ENCODE data around the gene SCO1.
A peak's percentile ranks its signal among the peaks of the same experiment; 100 is the strongest.

The SCO1 gene

DNA sequence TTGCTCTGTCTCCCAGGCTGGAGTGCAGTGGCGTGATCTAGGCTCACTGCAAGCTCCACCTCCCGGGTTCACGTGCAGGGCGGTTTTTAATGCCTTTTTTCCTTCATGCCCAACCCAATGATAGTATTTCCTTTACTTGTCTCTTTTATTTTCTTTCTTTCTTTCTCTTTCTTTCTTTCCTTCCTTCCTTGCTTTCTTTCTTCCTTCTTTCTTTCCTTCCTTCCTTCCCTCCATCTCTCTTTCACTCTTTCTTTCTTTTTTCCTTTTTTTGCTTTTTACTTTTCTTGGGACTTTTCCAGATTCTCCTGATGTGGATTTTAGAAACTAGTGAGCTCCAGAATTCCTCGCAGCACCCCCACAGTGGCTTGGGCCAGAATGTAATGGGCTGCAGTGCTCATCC lies 43.3 kb downstream of the SCO1 start:
- no peak for DNase-seq (ENCODE audit: low read depth)
- TF ChIP-seq, protein P1, sequence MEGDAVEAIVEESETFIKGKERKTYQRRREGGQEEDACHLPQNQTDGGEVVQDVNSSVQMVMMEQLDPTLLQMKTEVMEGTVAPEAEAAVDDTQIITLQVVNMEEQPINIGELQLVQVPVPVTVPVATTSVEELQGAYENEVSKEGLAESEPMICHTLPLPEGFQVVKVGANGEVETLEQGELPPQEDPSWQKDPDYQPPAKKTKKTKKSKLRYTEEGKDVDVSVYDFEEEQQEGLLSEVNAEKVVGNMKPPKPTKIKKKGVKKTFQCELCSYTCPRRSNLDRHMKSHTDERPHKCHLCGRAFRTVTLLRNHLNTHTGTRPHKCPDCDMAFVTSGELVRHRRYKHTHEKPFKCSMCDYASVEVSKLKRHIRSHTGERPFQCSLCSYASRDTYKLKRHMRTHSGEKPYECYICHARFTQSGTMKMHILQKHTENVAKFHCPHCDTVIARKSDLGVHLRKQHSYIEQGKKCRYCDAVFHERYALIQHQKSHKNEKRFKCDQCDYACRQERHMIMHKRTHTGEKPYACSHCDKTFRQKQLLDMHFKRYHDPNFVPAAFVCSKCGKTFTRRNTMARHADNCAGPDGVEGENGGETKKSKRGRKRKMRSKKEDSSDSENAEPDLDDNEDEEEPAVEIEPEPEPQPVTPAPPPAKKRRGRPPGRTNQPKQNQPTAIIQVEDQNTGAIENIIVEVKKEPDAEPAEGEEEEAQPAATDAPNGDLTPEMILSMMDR (conservative IDR thresholded peaks at IDR 0.05; ENCODE audit: low read length), result no peak
- H3K4me3 ChIP-seq (ENCODE audit: low read length), result no peak overlapping the region

DNA sequence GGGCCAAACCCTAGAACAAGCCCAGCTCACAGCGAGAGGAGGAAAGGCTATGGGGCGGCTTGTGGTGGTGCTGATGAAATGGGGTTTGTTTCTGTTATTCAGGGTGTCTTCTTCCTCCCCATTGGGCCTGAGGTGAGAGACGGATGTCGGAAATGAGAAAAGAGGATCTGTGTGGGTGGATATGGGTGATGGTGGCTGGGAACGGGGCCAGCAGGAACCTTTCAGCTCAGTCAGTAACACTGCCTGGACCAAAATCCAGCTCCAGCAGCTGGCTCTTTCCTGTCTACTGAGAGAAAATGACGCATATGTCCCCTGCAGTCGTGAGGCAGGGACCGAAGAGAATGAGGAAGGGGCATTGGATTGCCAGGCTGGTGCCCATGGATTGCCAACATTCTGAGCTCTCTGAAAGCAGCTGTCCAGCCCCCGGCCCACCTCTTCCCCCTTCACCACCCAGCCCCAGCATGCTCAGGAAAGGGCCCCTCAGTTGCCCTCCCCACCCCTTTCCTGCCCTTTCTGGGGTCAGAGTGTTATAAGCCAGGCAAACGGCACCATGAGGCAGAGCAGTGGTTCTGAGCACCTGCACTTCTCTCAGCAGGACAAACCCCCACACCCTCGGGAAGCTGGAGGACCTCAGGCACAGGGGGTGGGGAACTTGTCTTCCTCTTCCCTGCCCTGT lies 44.2 kb downstream of the SCO1 start:
- DNase-seq (ENCODE audit: low read depth), result no peak
- TF ChIP-seq, protein P1 (conservative IDR thresholded peaks at IDR 0.05; ENCODE audit: low read length), result no peak
- H3K4me3 ChIP-seq (ENCODE audit: low read length), result no peak overlapping the region

DNA sequence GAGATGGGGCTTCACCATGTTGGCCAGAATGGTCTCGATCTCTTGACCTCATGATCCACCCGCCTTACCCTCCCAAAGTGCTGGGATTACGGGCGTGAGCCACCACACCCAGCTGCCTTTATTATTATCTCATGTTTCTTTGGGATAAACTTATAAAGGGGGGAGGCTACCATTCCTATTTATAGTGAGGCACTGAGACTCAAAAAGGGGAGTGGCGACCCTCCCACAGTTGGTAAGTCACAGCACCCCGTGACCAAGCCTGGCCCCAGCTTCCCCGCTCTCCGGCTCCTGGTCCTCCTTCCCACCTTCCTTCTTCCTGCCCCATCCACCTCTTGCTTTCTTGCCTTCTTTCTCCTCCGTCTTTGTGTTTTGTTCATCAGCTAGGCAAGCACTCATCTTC lies 45.4 kb downstream of the SCO1 start:
- H3K4me3 ChIP-seq (ENCODE audit: low read length), result no peak overlapping the region
- no peak for DNase-seq (ENCODE audit: low read depth)
- TF ChIP-seq, protein P1 (conservative IDR thresholded peaks at IDR 0.05; ENCODE audit: low read length), result no peak

DNA sequence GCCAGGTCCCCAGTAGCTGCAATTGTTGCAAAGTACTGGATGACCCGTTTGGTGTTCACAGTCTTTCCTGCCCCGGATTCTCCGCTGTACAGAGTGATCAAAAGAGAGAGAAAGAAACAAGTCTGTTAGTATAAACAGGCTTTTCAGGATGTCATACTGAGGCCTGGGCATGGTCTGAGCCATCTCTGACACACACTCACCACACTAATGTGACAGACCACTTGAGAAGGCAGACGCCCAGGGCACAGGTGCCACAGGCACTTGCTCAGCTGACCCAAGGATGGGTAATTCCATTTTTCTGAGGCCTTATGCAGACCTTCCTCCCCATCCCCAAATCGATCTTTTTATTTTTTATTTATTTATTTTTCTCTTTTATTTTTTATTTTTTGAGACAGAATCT lies 47.7 kb downstream of the SCO1 start:
- TF ChIP-seq, protein P1 (conservative IDR thresholded peaks at IDR 0.05; ENCODE audit: low read length), result no peak
- DNase-seq (ENCODE audit: low read depth), result no peak
- no peak overlapping the region for H3K4me3 ChIP-seq (ENCODE audit: low read length)

DNA sequence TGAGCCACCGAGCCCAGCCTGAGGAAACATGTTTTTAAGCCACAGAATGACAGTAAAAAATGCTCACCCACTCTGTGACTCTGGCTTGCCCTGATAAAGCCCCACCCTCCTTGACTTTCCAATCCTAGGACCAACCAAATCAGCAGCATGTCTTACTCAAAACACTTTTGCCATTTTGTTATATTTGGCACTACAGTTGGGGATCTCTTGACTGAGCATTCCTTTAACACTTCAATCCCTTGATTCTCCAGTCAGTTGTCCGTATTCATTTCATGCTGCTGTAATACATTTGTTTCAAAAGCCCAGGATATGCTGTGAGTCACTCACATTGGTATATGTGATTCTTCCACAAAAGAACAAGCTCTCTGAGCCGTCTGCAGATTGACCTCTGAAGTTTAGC lies 48.4 kb downstream of the SCO1 start:
- no peak overlapping the region for H3K4me3 ChIP-seq (ENCODE audit: low read length)
- TF ChIP-seq, protein P1 (conservative IDR thresholded peaks at IDR 0.05; ENCODE audit: low read length), result no peak
- DNase-seq (ENCODE audit: low read depth), result peak; percentile 29

DNA sequence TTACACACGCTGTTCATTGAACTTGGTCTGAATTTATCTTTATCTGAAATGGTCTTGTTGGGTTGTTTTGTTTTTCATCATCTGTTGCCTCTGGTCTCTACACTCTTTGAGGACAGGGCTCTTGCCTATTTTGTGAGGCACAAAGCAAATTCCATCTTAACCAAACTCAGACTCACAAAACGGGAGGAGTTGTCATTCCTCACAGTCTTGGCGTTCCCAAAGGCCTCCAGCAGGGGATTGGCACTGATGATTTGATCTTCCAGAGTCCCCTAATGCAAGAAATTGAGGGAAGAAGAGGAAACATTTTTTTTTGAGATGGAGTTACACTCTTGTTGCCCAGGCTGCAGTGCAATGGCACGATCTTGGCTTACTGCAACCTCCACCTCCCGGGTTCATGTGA lies 49.0 kb downstream of the SCO1 start:
- no peak overlapping the region for H3K4me3 ChIP-seq (ENCODE audit: low read length)
- TF ChIP-seq, protein P1 (conservative IDR thresholded peaks at IDR 0.05; ENCODE audit: low read length), result peak; percentile 7; the same call in 1 of the 2 replicates
- DNase-seq (ENCODE audit: low read depth), result peak; percentile 22

DNA sequence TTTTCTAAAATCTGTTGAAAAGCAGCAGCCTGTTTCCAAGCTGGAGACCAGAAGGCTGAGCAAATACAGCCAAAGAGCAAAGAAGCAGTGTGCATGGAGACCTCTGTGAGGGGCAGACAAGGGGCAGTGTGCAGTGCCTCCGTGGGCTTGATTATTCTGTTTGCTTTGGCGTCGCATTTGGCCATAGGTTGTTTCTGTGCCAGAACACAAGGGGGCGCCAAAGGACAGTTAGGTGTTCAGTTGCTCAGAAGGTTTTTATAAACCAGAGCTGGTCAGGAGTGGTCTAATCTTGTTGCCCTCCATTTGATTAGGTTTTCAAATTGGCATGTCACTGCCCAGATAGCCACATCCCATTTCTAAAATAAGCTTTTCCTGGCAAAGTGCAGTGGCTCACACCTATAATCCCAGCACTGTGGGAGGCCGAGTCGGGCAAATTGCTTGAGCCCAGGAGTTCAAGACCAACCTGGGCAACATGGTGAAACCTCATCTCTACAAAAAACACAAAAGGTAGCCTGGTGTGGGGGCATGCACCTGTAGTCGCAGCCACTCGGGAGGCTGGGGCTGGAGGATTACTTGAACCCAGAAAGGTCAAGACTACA lies 50.8 kb downstream of the SCO1 start:
- peak; percentile 66 for DNase-seq (ENCODE audit: low read depth)
- TF ChIP-seq, protein P1 (conservative IDR thresholded peaks at IDR 0.05; ENCODE audit: low read length), result peak; percentile 92
- no peak overlapping the region for H3K4me3 ChIP-seq (ENCODE audit: low read length)

Measured in AG10803 (cell line).